ENCODE measurements around the gene XPO1. TPM values are rescaled to one million over a fixed set of nuclear protein-coding genes. Genes with fewer than 3 reads are reported as not detected.

Gene XPO1
- total RNA-seq, 3 donors from 2014 or later (not counting 1 experiment from before 2014, with no cell fraction given), result 120 to 157 (median 137) TPM

GRCh38 chr2:61437170-61437569 lies 101.0 kb downstream of the XPO1 start:
- Mint-ChIP-seq H3K4me3 (no peak overlapping the region), H3K4me1 (peaks cover 76 to 88% of the 10 kb centered on the region in 2 donors), H3K27ac (peak overlapping the region; percentile 35 to 63), H3K9me3 (no peaks in the 10 kb centered on the region), H3K27me3 (ENCODE audit: low read depth in 2 of 2) (no peaks in the 10 kb centered on the region), H3K36me3 (no peaks in the 10 kb centered on the region)
- DNase-seq (no peak), ATAC-seq (no peak)
- no peak overlapping the region for H3K4me3 ChIP-seq (ENCODE audit: low read length)
- no peak overlapping the region for H3K27ac ChIP-seq (ENCODE audit: low read length)
- H3K4me1 ChIP-seq (ENCODE audit: control insufficient read depth, insufficient read depth, low read length), result peaks cover 59% of the 10 kb centered on the region
- H3K36me3 ChIP-seq (ENCODE audit: control insufficient read depth, insufficient read depth, low read length), result no peaks in the 10 kb centered on the region
- TF ChIP-seq CTCF (IDR thresholded peaks at IDR 0.05), result no peak
- intact Hi-C loops (cut with micrococcal nuclease), result no loop called here
- no peaks in the 10 kb centered on the region for H3K27me3 ChIP-seq (ENCODE audit: control insufficient read depth, insufficient read depth, low read length)
- 90% methylated on average over 4 of the region's 4 CpGs for WGBS (ENCODE audit: insufficient coverage)
- H3K9me3 ChIP-seq (ENCODE audit: control insufficient read depth, insufficient read depth, low read length), result no peaks in the 10 kb centered on the region

- peaks cover 58% of the 10 kb centered on the region for H3K4me1 ChIP-seq (ENCODE audit: control insufficient read depth, insufficient read depth, low read length)
- Mint-ChIP-seq H3K4me1 (peaks cover 68 to 78% of the 10 kb centered on the region in 2 donors), H3K27me3 (ENCODE audit: low read depth in 2 of 2) (no peaks in the 10 kb centered on the region), H3K36me3 (no peaks in the 10 kb centered on the region), H3K9me3 (no peaks in the 10 kb centered on the region), H3K27ac (peak overlapping the region; percentile 35 to 63), H3K4me3 (peak overlapping the region; percentile 40)
- no peak for TF ChIP-seq CTCF (IDR thresholded peaks at IDR 0.05)
- H3K9me3 ChIP-seq (ENCODE audit: control insufficient read depth, insufficient read depth, low read length), result no peaks in the 10 kb centered on the region
- H3K27ac ChIP-seq (ENCODE audit: low read length), result peak overlapping the region; percentile 38
- no peaks in the 10 kb centered on the region for H3K27me3 ChIP-seq (ENCODE audit: control insufficient read depth, insufficient read depth, low read length)
- ATAC-seq (peak; percentile 29 to 44 (median 33)), DNase-seq (no peak)
- H3K36me3 ChIP-seq (ENCODE audit: control insufficient read depth, insufficient read depth, low read length), result no peaks in the 10 kb centered on the region
- no peak overlapping the region for H3K4me3 ChIP-seq (ENCODE audit: low read length)
- intact Hi-C loops (cut with micrococcal nuclease), result no loop called here
- 75% methylated on average over 2 of the region's 2 CpGs for WGBS (ENCODE audit: insufficient coverage)
These were observed 102.1 kb downstream of the XPO1 start for GRCh38 chr2:61436092-61436491.

GRCh38 chr2:61435291-61435690 lies 102.9 kb downstream of the XPO1 start:
- Mint-ChIP-seq H3K4me3 (peak overlapping the region; percentile 49), H3K4me1 (peaks cover 74 to 82% of the 10 kb centered on the region in 2 donors)

More at GRCh38 chr2:61435291-61435690, 102.9 kb downstream of the XPO1 start:
- no peaks in the 10 kb centered on the region for H3K9me3 Mint-ChIP-seq
- no peaks in the 10 kb centered on the region for H3K36me3 Mint-ChIP-seq
- no peak for TF ChIP-seq CTCF (IDR thresholded peaks at IDR 0.05)
- no peaks in the 10 kb centered on the region for H3K27me3 Mint-ChIP-seq (ENCODE audit: low read depth in 2 of 2)
- WGBS (ENCODE audit: insufficient coverage), result no CpG with 5 or more reads among the region's 1 CpG
- ATAC-seq (no peak), DNase-seq (no peak)
- H3K9me3 ChIP-seq (ENCODE audit: control insufficient read depth, insufficient read depth, low read length), result no peaks in the 10 kb centered on the region
- H3K27ac ChIP-seq (ENCODE audit: low read length), result no peak overlapping the region
- H3K27me3 ChIP-seq (ENCODE audit: control insufficient read depth, insufficient read depth, low read length), result no peaks in the 10 kb centered on the region
- peaks cover 51% of the 10 kb centered on the region for H3K4me1 ChIP-seq (ENCODE audit: control insufficient read depth, insufficient read depth, low read length)
- H3K4me3 ChIP-seq (ENCODE audit: low read length), result no peak overlapping the region
- intact Hi-C loops (cut with micrococcal nuclease), result no loop called here
- no peaks in the 10 kb centered on the region for H3K36me3 ChIP-seq (ENCODE audit: control insufficient read depth, insufficient read depth, low read length)
- peak overlapping the region; percentile 39 to 47 for H3K27ac Mint-ChIP-seq

Measured in natural killer cell (primary cell).